Activated CD4-positive, alpha-beta T cell treated with anti-CD3 and anti-CD28 coated beads, Interleukin-2, Interleukin-4, amounts not matched to agents 100 ng/mL and 50 ng/mL, durations not matched to agents 16 hours and 8 hours (primary cell): ENCODE measurements around the gene OLA1.

Source experiments
- DNase-seq: peaks from one replicate; pipeline ENCODE4 v3.0.0-alpha.2; 2020; ENCODE audit warnings: low spot score

The OLA1 gene

GRCh38 chr2:174224665-174225288, 23.6 kb downstream of the OLA1 start:
- DNase-seq = no peak

GRCh38 chr2:174224125-174224524, 24.2 kb downstream of the OLA1 start:
- no peak for DNase-seq

GRCh38 chr2:174223388-174223787, 24.9 kb downstream of the OLA1 start:
- DNase-seq = no peak

GRCh38 chr2:174222154-174222553, 26.2 kb downstream of the OLA1 start:
- DNase-seq = no peak

GRCh38 chr2:174219321-174219720, 29.0 kb downstream of the OLA1 start:
- DNase-seq = no peak

- no peak for DNase-seq
Measured at GRCh38 chr2:174218773-174219172, 29.6 kb downstream of the OLA1 start.

- no peak for DNase-seq
Measured at GRCh38 chr2:174217869-174218268, 30.5 kb downstream of the OLA1 start.

- no peak for DNase-seq
Measured at GRCh38 chr2:174211954-174212353, 36.4 kb downstream of the OLA1 start.

GRCh38 chr2:174210862-174211261, 37.5 kb downstream of the OLA1 start:
- DNase-seq = no peak

- no peak for DNase-seq
Measured at GRCh38 chr2:174209325-174209724, 39.0 kb downstream of the OLA1 start.

GRCh38 chr2:174208026-174208425, 40.3 kb downstream of the OLA1 start:
- DNase-seq = no peak

GRCh38 chr2:174205562-174205961, 42.8 kb downstream of the OLA1 start:
- no peak for DNase-seq

GRCh38 chr2:174202188-174202587, 46.1 kb downstream of the OLA1 start:
- DNase-seq = no peak

- no peak for DNase-seq
Measured at GRCh38 chr2:174198846-174199564, 49.3 kb downstream of the OLA1 start.

- DNase-seq = no peak
Measured at GRCh38 chr2:174195253-174195652, 53.1 kb downstream of the OLA1 start.

GRCh38 chr2:174193737-174194136, 54.6 kb downstream of the OLA1 start:
- no peak for DNase-seq

GRCh38 chr2:174192664-174193063, 55.7 kb downstream of the OLA1 start:
- no peak for DNase-seq

- no peak for DNase-seq
Measured at GRCh38 chr2:174191342-174192074, 56.8 kb downstream of the OLA1 start.

GRCh38 chr2:174184915-174185314, 63.4 kb downstream of the OLA1 start:
- DNase-seq = no peak

- DNase-seq = no peak
Measured at GRCh38 chr2:174184504-174184903, 63.8 kb downstream of the OLA1 start.

- no peak for DNase-seq
Measured at GRCh38 chr2:174183076-174183475, 65.3 kb downstream of the OLA1 start.

GRCh38 chr2:174181368-174181767, 67.0 kb downstream of the OLA1 start:
- no peak for DNase-seq

- no peak for DNase-seq
Measured at GRCh38 chr2:174180726-174181236, 67.6 kb downstream of the OLA1 start.
